Kidney epithelial cell (primary cell): ENCODE measurements around the gene NTN1. TPM values are rescaled to one million over a fixed set of nuclear protein-coding genes. Genes with fewer than 3 reads are reported as not detected.

Source experiments
- DNase-seq: peaks from one replicate; pipeline ENCODE4 v3.0.0-alpha.2; 2010; ENCODE audit warnings: low read depth
- H3K27me3 ChIP-seq: 2 replicates; pipeline ENCODE4 v1.6.0; 2011; ENCODE audit warnings: low read length; ENCODE audit not compliant: control insufficient read depth, insufficient read depth
- H3K36me3 ChIP-seq: 2 replicates; pipeline ENCODE4 v1.5.1; 2011; ENCODE audit warnings: low read length; ENCODE audit not compliant: control insufficient read depth, insufficient read depth
- H3K4me3 ChIP-seq: 2 replicates; pipeline ENCODE4 v1.5.1; 2011; ENCODE audit warnings: low read depth, mild to moderate bottlenecking, control low read depth, low read length
- total RNA-seq: library from RNA; depleted of rRNA; stranded (reverse); fragments of >200 nt; gene quantifications from 2 replicates; pipeline ENCODE4 v1.2.3, GENCODE V29; 2015
- TF ChIP-seq, protein P1 (sequence below): IDR thresholded peaks from 2 replicates; pipeline ENCODE4 v1.5.1; 2011; ENCODE audit warnings: mild to moderate bottlenecking, moderate library complexity, low read length, control low read depth, inconsistent platforms; ENCODE audit not compliant: insufficient read depth, poor library complexity, severe bottlenecking

The NTN1 gene
- total RNA-seq, 1 donor from 2014 or later = 15.2 TPM

DNA sequence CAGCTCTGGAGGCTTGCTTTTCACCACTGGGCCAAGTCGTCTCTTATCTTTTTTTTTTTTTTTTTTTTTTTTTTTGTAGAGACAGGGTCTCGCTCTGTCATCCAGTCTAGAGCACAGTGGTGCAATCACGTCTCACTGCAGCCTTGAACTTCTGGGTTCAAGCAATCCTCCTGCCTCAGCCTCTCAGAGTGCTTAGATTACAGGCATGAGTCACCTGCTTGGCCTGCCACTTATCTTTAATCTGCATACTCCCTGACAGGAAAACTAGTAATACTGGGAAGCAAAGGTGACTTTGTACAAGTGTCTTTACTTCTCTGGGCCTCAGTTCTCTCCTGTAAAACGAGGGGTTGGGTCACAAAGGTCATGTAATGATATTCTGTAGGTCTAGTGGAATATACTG is 15.0 kb downstream of the NTN1 start:
- DNase-seq = no peak
- TF ChIP-seq, protein P1, sequence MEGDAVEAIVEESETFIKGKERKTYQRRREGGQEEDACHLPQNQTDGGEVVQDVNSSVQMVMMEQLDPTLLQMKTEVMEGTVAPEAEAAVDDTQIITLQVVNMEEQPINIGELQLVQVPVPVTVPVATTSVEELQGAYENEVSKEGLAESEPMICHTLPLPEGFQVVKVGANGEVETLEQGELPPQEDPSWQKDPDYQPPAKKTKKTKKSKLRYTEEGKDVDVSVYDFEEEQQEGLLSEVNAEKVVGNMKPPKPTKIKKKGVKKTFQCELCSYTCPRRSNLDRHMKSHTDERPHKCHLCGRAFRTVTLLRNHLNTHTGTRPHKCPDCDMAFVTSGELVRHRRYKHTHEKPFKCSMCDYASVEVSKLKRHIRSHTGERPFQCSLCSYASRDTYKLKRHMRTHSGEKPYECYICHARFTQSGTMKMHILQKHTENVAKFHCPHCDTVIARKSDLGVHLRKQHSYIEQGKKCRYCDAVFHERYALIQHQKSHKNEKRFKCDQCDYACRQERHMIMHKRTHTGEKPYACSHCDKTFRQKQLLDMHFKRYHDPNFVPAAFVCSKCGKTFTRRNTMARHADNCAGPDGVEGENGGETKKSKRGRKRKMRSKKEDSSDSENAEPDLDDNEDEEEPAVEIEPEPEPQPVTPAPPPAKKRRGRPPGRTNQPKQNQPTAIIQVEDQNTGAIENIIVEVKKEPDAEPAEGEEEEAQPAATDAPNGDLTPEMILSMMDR = no peak
- H3K27me3 ChIP-seq = no peaks in the 10 kb centered on the region
- no peak overlapping the region for H3K4me3 ChIP-seq
- H3K36me3 ChIP-seq = no peaks in the 10 kb centered on the region

GRCh38 chr17:9037736-9038135 is 16.4 kb downstream of the NTN1 start:
- TF ChIP-seq, protein P1 = no peak
- Histone ChIP-seq H3K27me3 (no peaks in the 10 kb centered on the region), H3K36me3 (no peaks in the 10 kb centered on the region), H3K4me3 (no peak overlapping the region)
- DNase-seq = no peak

GRCh38 chr17:9038380-9038779 is 17.1 kb downstream of the NTN1 start:
- no peak for DNase-seq
- no peaks in the 10 kb centered on the region for H3K27me3 ChIP-seq
- H3K36me3 ChIP-seq = no peaks in the 10 kb centered on the region
- H3K4me3 ChIP-seq = no peak overlapping the region
- TF ChIP-seq, protein P1 = no peak

DNA sequence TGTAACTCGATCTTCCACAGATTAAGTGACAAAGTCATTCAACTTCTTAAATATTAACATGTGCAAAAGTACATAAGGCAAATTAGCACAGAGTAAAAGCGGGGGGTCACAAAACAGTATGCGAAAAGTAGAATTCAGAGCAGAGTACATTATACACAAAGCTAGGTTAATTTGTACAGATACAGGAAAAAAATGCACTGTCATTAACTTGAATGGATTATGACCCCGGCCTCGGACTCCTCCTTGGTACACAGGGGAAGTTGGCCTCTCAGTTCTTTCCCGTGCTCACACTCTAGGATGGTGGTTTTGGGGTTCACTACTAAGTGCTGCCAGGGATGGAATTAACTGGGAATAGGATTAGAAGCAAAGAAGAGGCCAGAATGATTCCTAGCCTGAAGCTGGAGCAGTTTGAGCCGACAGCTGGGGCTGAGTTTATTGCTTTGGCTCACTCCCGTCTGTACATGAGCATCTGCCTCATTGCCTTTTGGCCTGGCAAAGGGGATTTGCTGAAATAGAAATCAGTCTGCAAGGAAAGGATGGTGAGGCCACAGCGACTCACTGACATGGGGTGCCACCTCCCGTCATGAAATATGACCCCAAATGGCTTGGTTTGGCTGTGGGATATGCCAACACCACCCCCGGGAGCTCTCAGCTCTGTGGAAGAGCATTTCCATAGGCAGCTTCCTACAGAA is 23.6 kb downstream of the NTN1 start:
- Histone ChIP-seq H3K27me3 (no peaks in the 10 kb centered on the region), H3K4me3 (no peak overlapping the region), H3K36me3 (no peaks in the 10 kb centered on the region)
- TF ChIP-seq, protein P1 = no peak
- no peak for DNase-seq

DNA sequence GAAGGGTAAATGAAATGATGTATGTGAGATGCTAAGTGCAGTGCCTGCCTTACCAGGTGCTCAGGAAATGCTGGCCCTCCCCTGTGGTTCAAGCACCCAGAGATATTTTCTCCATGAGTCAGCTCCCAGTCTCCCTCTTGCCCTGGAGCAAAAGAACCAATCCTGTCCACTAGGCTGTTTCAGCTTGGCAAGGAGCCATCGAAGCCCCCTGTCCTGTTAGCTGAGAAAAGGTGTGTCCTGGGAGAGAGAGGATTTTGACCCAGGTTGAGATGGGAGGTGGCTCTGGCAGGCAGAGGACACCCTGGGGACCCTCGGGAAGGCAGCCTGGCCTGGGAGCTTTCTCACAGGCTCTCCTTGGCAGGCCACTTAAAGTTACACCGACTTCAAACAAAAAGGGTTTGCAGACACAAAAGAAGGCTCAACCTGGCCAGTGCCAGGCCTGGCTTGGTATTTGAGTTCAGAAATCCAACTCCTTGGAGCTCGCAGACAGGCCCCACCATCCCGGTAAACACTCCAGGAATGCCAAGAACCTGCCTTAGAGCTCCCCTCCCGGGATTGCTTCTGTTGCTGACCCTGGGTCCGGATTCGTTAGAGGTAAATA is 29.6 kb downstream of the NTN1 start:
- peak; percentile 49 for DNase-seq
- Histone ChIP-seq H3K36me3 (no peaks in the 10 kb centered on the region), H3K4me3 (no peak overlapping the region), H3K27me3 (no peaks in the 10 kb centered on the region)
- TF ChIP-seq, protein P1 = no peak

DNA sequence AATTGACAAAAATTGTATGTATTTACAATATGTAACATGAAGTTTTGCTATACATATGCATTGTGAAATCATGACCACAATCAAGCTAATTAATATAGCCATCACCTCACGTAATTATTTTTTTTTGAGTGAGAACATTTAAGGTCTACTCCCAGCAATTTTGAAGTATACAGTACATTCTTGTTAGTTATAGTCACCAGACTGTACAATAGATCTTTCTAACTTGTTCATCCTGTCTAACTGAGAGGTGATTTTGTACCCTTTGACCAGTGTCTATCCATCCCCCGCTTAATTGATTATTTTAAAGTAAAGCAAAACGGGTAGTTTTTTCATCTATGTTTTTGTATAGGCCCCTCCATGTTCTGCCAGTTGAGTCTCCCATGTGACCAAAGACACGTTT is 30.3 kb downstream of the NTN1 start:
- Histone ChIP-seq H3K4me3 (no peak overlapping the region), H3K36me3 (no peaks in the 10 kb centered on the region), H3K27me3 (no peaks in the 10 kb centered on the region)
- TF ChIP-seq, protein P1 = no peak
- no peak for DNase-seq
